ENCODE data around the gene CEACAM5. TPM values are rescaled to one million over a fixed set of nuclear protein-coding genes. Genes with fewer than 3 reads are reported as not detected.
"Not testable (repeated sequence)": the region's sequence is repeated elsewhere in the genome, so short reads cannot be mapped to it uniquely, and the experiment has no call there.

The CEACAM5 gene
- total and polyA plus RNA-seq, 3 donors from 2014 or later, result 0.24 to 0.50 (median 0.33) TPM

GRCh38 chr19:41755328-41755913 is 47.0 kb downstream of the CEACAM5 start, which contains the start of gene CEACAM6:
Gene CEACAM6, plus strand, starts transcription at chr19:41755530. Its CDS starts 109 bp downstream, at chr19:41755639.
- 42 to 63% methylated on average over 3 of the region's 3 CpGs for WGBS, 2 donors

GRCh38 chr19:41758846-41759245 is 50.4 kb downstream of the CEACAM5 start:
- H3K4me3 ChIP-seq, result no peak overlapping the region
- intact Hi-C loops (cut with DNase I; ENCODE audit: low total_unique reads), result no loop called here
- no peak for TF ChIP-seq CTCF (IDR thresholded peaks at IDR 0.05)
- no peak for TF ChIP-seq POLR2A (IDR thresholded peaks at IDR 0.05)
- no peaks in the 10 kb centered on the region for H3K9me3 ChIP-seq
- no peaks in the 10 kb centered on the region for H3K27me3 ChIP-seq
- H3K4me1 ChIP-seq, result no peaks in the 10 kb centered on the region
- no peaks in the 10 kb centered on the region for H3K36me3 ChIP-seq (ENCODE audit: low read depth, missing control alignments)
- no peak for DNase-seq
- H3K27ac ChIP-seq, result no peak overlapping the region
- 72 to 87% methylated on average over 6 to 9 of the region's 9 CpGs for WGBS, 2 donors

More at GRCh38 chr19:41755328-41755913, 47.0 kb downstream of the CEACAM5 start, which contains the start of gene CEACAM6:
- TF ChIP-seq POLR2A (IDR thresholded peaks at IDR 0.05) (no peak), CTCF (IDR thresholded peaks at IDR 0.05) (no peak)
- Histone ChIP-seq H3K27me3 (no peaks in the 10 kb centered on the region), H3K9me3 (no peaks in the 10 kb centered on the region), H3K4me1 (no peaks in the 10 kb centered on the region), H3K36me3 (ENCODE audit: low read depth, missing control alignments) (no peaks in the 10 kb centered on the region), H3K27ac (no peak within 1 kb of the TSS), H3K4me3 (no peak within 1 kb of the TSS)
- no peak for DNase-seq
- intact Hi-C loops (cut with DNase I; ENCODE audit: low total_unique reads), result no loop called here

GRCh38 chr19:41767115-41767514 is 58.7 kb downstream of the CEACAM5 start:
- Histone ChIP-seq H3K4me1 (no peaks in the 10 kb centered on the region), H3K36me3 (ENCODE audit: low read depth, missing control alignments) (no peaks in the 10 kb centered on the region), H3K27ac (no peak overlapping the region), H3K9me3 (no peaks in the 10 kb centered on the region), H3K4me3 (no peak overlapping the region), H3K27me3 (no peaks in the 10 kb centered on the region)
- DNase-seq, result no peak
- whole genome bisulfite sequencing, 2 donors, result 62 to 82% methylated on average over 2 of the region's 2 CpGs
- TF ChIP-seq POLR2A (IDR thresholded peaks at IDR 0.05), result no peak
- TF ChIP-seq CTCF (IDR thresholded peaks at IDR 0.05), result no peak
- intact Hi-C loops (cut with DNase I; ENCODE audit: low total_unique reads), result no loop called here

- H3K36me3 ChIP-seq (ENCODE audit: low read depth, missing control alignments); intact Hi-C loops (cut with DNase I; ENCODE audit: low total_unique reads); H3K4me1 ChIP-seq; H3K27ac ChIP-seq; DNase-seq; H3K27me3 ChIP-seq; H3K9me3 ChIP-seq; H3K4me3 ChIP-seq: not testable (repeated sequence)
- 54 to 60% methylated on average over 5 of the region's 5 CpGs for whole genome bisulfite sequencing, 2 donors
These were observed 59.7 kb downstream of the CEACAM5 start for GRCh38 chr19:41768105-41768504.

GRCh38 chr19:41769608-41770007 is 61.2 kb downstream of the CEACAM5 start:
- intact Hi-C loops (cut with DNase I; ENCODE audit: low total_unique reads), result no loop called here
- Histone ChIP-seq H3K9me3 (no peaks in the 10 kb centered on the region), H3K4me1 (no peaks in the 10 kb centered on the region), H3K4me3 (no peak overlapping the region), H3K27me3 (no peaks in the 10 kb centered on the region), H3K27ac (no peak overlapping the region), H3K36me3 (ENCODE audit: low read depth, missing control alignments) (no peaks in the 10 kb centered on the region)
- 79 to 83% methylated on average over 4 of the region's 4 CpGs for whole genome bisulfite sequencing, 2 donors
- TF ChIP-seq POLR2A (IDR thresholded peaks at IDR 0.05), result no peak
- no peak for TF ChIP-seq CTCF (IDR thresholded peaks at IDR 0.05)
- DNase-seq, result no peak

Measured in testis (tissue), 3 donors.